DND-41 (cell line): ENCODE data around the gene DGKH.

Experiments used
- ATAC-seq: fragments of 200-7000 bp; cut with Tn5 transposase; 3 replicates; pipeline ENCODE4 v1.9.1; 2021; ENCODE audit warnings: low read depth; ENCODE audit not compliant: insufficient read depth
- DNase-seq: peaks from one replicate; pipeline ENCODE4 v3.0.0-alpha.2; 2020
- H2AFZ ChIP-seq: 2 replicates; pipeline ENCODE4 v1.6.0; 2012; ENCODE audit warnings: low read depth, low read length
- H3K27ac ChIP-seq: 2 replicates; pipeline ENCODE4 v1.5.1; 2012; ENCODE audit warnings: low read length, inconsistent platforms
- H3K27me3 ChIP-seq: fragments of 200-600 bp; sonication (generic); 2 replicates; pipeline ENCODE4 v1.6.0; 2012; ENCODE audit warnings: low read length, mild to moderate bottlenecking, inconsistent platforms; ENCODE audit not compliant: insufficient read depth, poor library complexity
- H3K36me3 ChIP-seq: 2 replicates; pipeline ENCODE4 v1.5.1; 2012; ENCODE audit warnings: low read length, inconsistent platforms; ENCODE audit not compliant: insufficient read depth
- H3K4me1 ChIP-seq: 2 replicates; pipeline ENCODE4 v1.5.1; 2012; ENCODE audit warnings: mild to moderate bottlenecking, low read length; ENCODE audit not compliant: insufficient read depth
- H3K4me2 ChIP-seq: 2 replicates; pipeline ENCODE4 v1.6.0; 2012; ENCODE audit warnings: mild to moderate bottlenecking, moderate library complexity, low read length, inconsistent platforms; ENCODE audit not compliant: insufficient read depth
- H3K4me3 ChIP-seq, 2 experiments: fragments of 200-600 bp in 1 of 2; shearing (Covaris generic) in 1 of 2; 2 replicates each; pipeline ENCODE4 v1.5.1; 2012 to 2016; ENCODE audit warnings: inconsistent platforms in 2 of 2, low read length in 2 of 2, mild to moderate bottlenecking in 2 of 2, low read depth in 1 of 2, moderate library complexity in 1 of 2
- H3K79me2 ChIP-seq: 2 replicates; pipeline ENCODE4 v1.6.0; 2012; ENCODE audit warnings: low read length, inconsistent platforms; ENCODE audit not compliant: insufficient read depth
- H3K9ac ChIP-seq: 2 replicates; pipeline ENCODE4 v1.6.0; 2012; ENCODE audit warnings: low read depth, mild to moderate bottlenecking, inconsistent platforms, low read length, moderate library complexity
- H3K9me3 ChIP-seq: 2 replicates; pipeline ENCODE4 v1.5.1; 2012; ENCODE audit warnings: low read length, moderate library complexity, mild to moderate bottlenecking, inconsistent platforms; ENCODE audit not compliant: insufficient read depth, severe bottlenecking
- H4K20me1 ChIP-seq: 2 replicates; pipeline ENCODE4 v1.6.0; 2012; ENCODE audit warnings: low read length; ENCODE audit not compliant: insufficient read depth
- CTCF ChIP-seq: IDR thresholded peaks from 2 replicates; pipeline ENCODE4 v1.5.1; 2012; ENCODE audit warnings: borderline replicate concordance, low read length, moderate library complexity, mild to moderate bottlenecking; ENCODE audit not compliant: poor library complexity, severe bottlenecking; ENCODE audit errors: extremely low read depth
- EZH2 ChIP-seq: IDR thresholded peaks from 3 replicates; pipeline ENCODE4 v1.6.1; 2012; ENCODE audit warnings: borderline replicate concordance, low read depth, mild to moderate bottlenecking, moderate library complexity, low read length, inconsistent platforms; ENCODE audit not compliant: severe bottlenecking

The DGKH gene

GRCh38 chr13:42164557-42165125 lies 116.2 kb downstream of the DGKH start:
- no peak for DNase-seq
- H4K20me1 ChIP-seq: no peaks in the 10 kb centered on the region

GRCh38 chr13:42168496-42168895 lies 120.0 kb downstream of the DGKH start:
- TF ChIP-seq CTCF (no peak), EZH2 (no peak)
- ATAC-seq: no peak
- no peak overlapping the region for H3K4me3 ChIP-seq
- no peak overlapping the region for H3K9ac ChIP-seq
- no peaks in the 10 kb centered on the region for H4K20me1 ChIP-seq
- H2AFZ ChIP-seq: no peak overlapping the region
- DNase-seq: no peak
- H3K79me2 ChIP-seq: no peaks in the 10 kb centered on the region
- H3K9me3 ChIP-seq: no peaks in the 10 kb centered on the region
- no peak overlapping the region for H3K4me2 ChIP-seq
- H3K27me3 ChIP-seq: no peaks in the 10 kb centered on the region
- no peak overlapping the region for H3K27ac ChIP-seq
- no peaks in the 10 kb centered on the region for H3K4me1 ChIP-seq
- peaks cover 5% of the 10 kb centered on the region; the same call in 1 of the 2 replicates for H3K36me3 ChIP-seq

More at GRCh38 chr13:42164557-42165125, 116.2 kb downstream of the DGKH start:
- Histone ChIP-seq H3K9me3 (no peaks in the 10 kb centered on the region), H3K27me3 (no peaks in the 10 kb centered on the region), H3K79me2 (no peaks in the 10 kb centered on the region), H3K27ac (no peak overlapping the region), H2AFZ (no peak overlapping the region), H3K9ac (no peak overlapping the region), H3K4me3 (no peak overlapping the region), H3K4me1 (no peaks in the 10 kb centered on the region), H3K4me2 (no peak overlapping the region), H3K36me3 (peaks cover 16% of the 10 kb centered on the region)
- TF ChIP-seq EZH2 (no peak), CTCF (no peak)
- ATAC-seq: no peak

GRCh38 chr13:42170029-42170428 lies 121.6 kb downstream of the DGKH start:
- H3K27ac ChIP-seq: no peak overlapping the region
- no peaks in the 10 kb centered on the region for H3K79me2 ChIP-seq
- H3K27me3 ChIP-seq: no peaks in the 10 kb centered on the region
- no peak overlapping the region for H2AFZ ChIP-seq
- DNase-seq: no peak
- no peaks in the 10 kb centered on the region for H3K9me3 ChIP-seq
- no peaks in the 10 kb centered on the region for H4K20me1 ChIP-seq
- no peaks in the 10 kb centered on the region for H3K4me1 ChIP-seq
- peaks cover 5% of the 10 kb centered on the region; the same call in 1 of the 2 replicates for H3K36me3 ChIP-seq
- no peak for ATAC-seq
- TF ChIP-seq EZH2 (no peak), CTCF (no peak)
- H3K4me3 ChIP-seq: no peak overlapping the region
- H3K9ac ChIP-seq: no peak overlapping the region
- no peak overlapping the region for H3K4me2 ChIP-seq
